ENCODE data around the gene CHCHD6. TPM values are rescaled to one million over a fixed set of nuclear protein-coding genes. Genes with fewer than 3 reads are reported as not detected.

The CHCHD6 gene
- total RNA-seq, 2 experiments from 2014 or later = 16.6 to 21.2 TPM

GRCh38 chr3:126937533-126937932 is 233.5 kb downstream of the CHCHD6 start:
- TF ChIP-seq CTCF (IDR thresholded peaks at IDR 0.05) = no peak
- no peaks in the 10 kb centered on the region for H3K4me1 Mint-ChIP-seq (ENCODE audit: low read depth)
- ATAC-seq (no peak), DNase-seq (no peak)
- ChIA-PET POLR2A (interaction anchor here (1.1 kb wide), 1 partner anchor 16 kb away, joined by 3 read pairs; no protein-coding TSS in a partner anchor), CTCF (no interaction called here)
- H3K27me3 Mint-ChIP-seq = no peaks in the 10 kb centered on the region
- no peak overlapping the region for H3K4me3 Mint-ChIP-seq
- no peaks in the 10 kb centered on the region for H3K36me3 Mint-ChIP-seq (ENCODE audit: low read depth)
- H3K9me3 Mint-ChIP-seq = no peaks in the 10 kb centered on the region
- intact Hi-C loops (cut with micrococcal nuclease) = no loop called here
- no peak overlapping the region for H3K27ac Mint-ChIP-seq

- intact Hi-C loops (cut with micrococcal nuclease) = no loop called here
- CTCF ChIA-PET = no interaction called here
- H3K4me1 Mint-ChIP-seq (ENCODE audit: low read depth) = no peaks in the 10 kb centered on the region
- no peaks in the 10 kb centered on the region for H3K27me3 Mint-ChIP-seq
- no peaks in the 10 kb centered on the region for H3K9me3 Mint-ChIP-seq
- no peak overlapping the region for H3K27ac Mint-ChIP-seq
- POLR2A ChIA-PET = interaction anchor here (0.7 kb wide), 1 partner anchor 238 kb away, joined by 3 read pairs; no protein-coding TSS in a partner anchor
- DNase-seq = no peak
- H3K36me3 Mint-ChIP-seq (ENCODE audit: low read depth) = no peaks in the 10 kb centered on the region
- TF ChIP-seq CTCF (IDR thresholded peaks at IDR 0.05) = no peak
- H3K4me3 Mint-ChIP-seq = no peak overlapping the region
- no peak for ATAC-seq
These were observed 233.9 kb downstream of the CHCHD6 start for GRCh38 chr3:126937973-126938372.

- Mint-ChIP-seq H3K27ac (no peak overlapping the region), H3K4me1 (ENCODE audit: low read depth) (no peaks in the 10 kb centered on the region), H3K36me3 (ENCODE audit: low read depth) (no peaks in the 10 kb centered on the region), H3K4me3 (no peak overlapping the region), H3K9me3 (no peaks in the 10 kb centered on the region), H3K27me3 (no peaks in the 10 kb centered on the region)
- ChIA-PET CTCF (no interaction called here), POLR2A (interaction anchor here (0.7 kb wide), 1 partner anchor 237 kb away, joined by 3 read pairs; no protein-coding TSS in a partner anchor)
- no peak for TF ChIP-seq CTCF (IDR thresholded peaks at IDR 0.05)
- ATAC-seq (no peak), DNase-seq (no peak)
- intact Hi-C loops (cut with micrococcal nuclease) = no loop called here
These were observed 234.7 kb downstream of the CHCHD6 start for GRCh38 chr3:126938520-126939337.

GRCh38 chr3:126939338-126939718 is 235.3 kb downstream of the CHCHD6 start:
- H3K4me3 Mint-ChIP-seq = no peak overlapping the region
- CTCF ChIA-PET = no interaction called here
- H3K9me3 Mint-ChIP-seq = no peaks in the 10 kb centered on the region
- TF ChIP-seq CTCF (IDR thresholded peaks at IDR 0.05) = no peak
- intact Hi-C loops (cut with micrococcal nuclease) = no loop called here
- ATAC-seq (no peak), DNase-seq (no peak)
- no peaks in the 10 kb centered on the region for H3K27me3 Mint-ChIP-seq
- H3K27ac Mint-ChIP-seq = no peak overlapping the region
- POLR2A ChIA-PET = no interaction called here
- no peaks in the 10 kb centered on the region for H3K36me3 Mint-ChIP-seq (ENCODE audit: low read depth)
- H3K4me1 Mint-ChIP-seq (ENCODE audit: low read depth) = no peaks in the 10 kb centered on the region

- H3K9me3 Mint-ChIP-seq = no peaks in the 10 kb centered on the region
- no peak for TF ChIP-seq CTCF (IDR thresholded peaks at IDR 0.05)
- no peaks in the 10 kb centered on the region for H3K36me3 Mint-ChIP-seq (ENCODE audit: low read depth)
- ATAC-seq (no peak), DNase-seq (no peak)
- H3K4me3 Mint-ChIP-seq = no peak overlapping the region
- intact Hi-C loops (cut with micrococcal nuclease) = no loop called here
- H3K27ac Mint-ChIP-seq = no peak overlapping the region
- H3K27me3 Mint-ChIP-seq = no peaks in the 10 kb centered on the region
- H3K4me1 Mint-ChIP-seq (ENCODE audit: low read depth) = no peaks in the 10 kb centered on the region
- POLR2A ChIA-PET = no interaction called here
- CTCF ChIA-PET = no interaction called here
These were observed 235.7 kb downstream of the CHCHD6 start for GRCh38 chr3:126939733-126940132.

Measured in activated CD8-positive, alpha-beta T cell treated with anti-CD3 and anti-CD28 coated beads for 36 hours (primary cell).